Neural progenitor cell (in vitro differentiated cells): ENCODE measurements around the gene LYRM2. TPM values are rescaled to one million over a fixed set of nuclear protein-coding genes. Genes with fewer than 3 reads are reported as not detected.

Experiments used
- DNase-seq: peaks from one replicate; pipeline ENCODE4 v3.0.0-alpha.2; 2016; ENCODE audit warnings: low spot score
- H2AFZ ChIP-seq: fragments of 200-600 bp; sonication (generic); replicated peaks from 2 replicates; pipeline ENCODE4 v1.6.1; 2016; ENCODE audit warnings: antibody characterized with exemption
- H3F3A ChIP-seq: fragments of 200-600 bp; sonication (generic); 2 replicates; pipeline ENCODE4 v1.6.1; 2016; ENCODE audit warnings: antibody characterized with exemption, low read depth
- H3K27ac ChIP-seq: fragments of 200-600 bp; sonication (generic); 2 replicates; pipeline ENCODE4 v1.5.1; 2016; ENCODE audit warnings: mild to moderate bottlenecking
- H3K27me3 ChIP-seq: fragments of 200-600 bp; sonication (generic); 2 replicates; pipeline ENCODE4 v1.6.1; 2016; ENCODE audit warnings: mild to moderate bottlenecking, moderate library complexity
- H3K36me3 ChIP-seq: fragments of 200-600 bp; sonication (generic); 2 replicates; pipeline ENCODE4 v1.5.1; 2016
- H3K4me1 ChIP-seq: fragments of 200-600 bp; sonication (generic); 2 replicates; pipeline ENCODE4 v1.6.1; 2016; ENCODE audit warnings: mixed run types
- H3K4me2 ChIP-seq: fragments of 200-600 bp; sonication (generic); 2 replicates; pipeline ENCODE4 v1.6.1; 2016
- H3K4me3 ChIP-seq: fragments of 200-600 bp; sonication (generic); 2 replicates; pipeline ENCODE4 v1.5.1; 2016
- H3K79me2 ChIP-seq: fragments of 200-600 bp; sonication (generic); 2 replicates; pipeline ENCODE4 v1.6.1; 2016; ENCODE audit warnings: low read depth
- H3K9ac ChIP-seq: fragments of 200-600 bp; sonication (generic); 2 replicates; pipeline ENCODE4 v1.6.1; 2016
- H3K9me3 ChIP-seq: fragments of 200-600 bp; sonication (generic); 2 replicates; pipeline ENCODE4 v1.5.1; 2016; ENCODE audit warnings: low read depth
- H4K20me1 ChIP-seq: fragments of 200-600 bp; sonication (generic); 2 replicates; pipeline ENCODE4 v1.6.1; 2016; ENCODE audit warnings: low read depth
- H3K27ac Mint-ChIP-seq: 3 replicates; pipeline ENCODE4 v1.8.0; 2021; ENCODE audit warnings: mixed read lengths
- H3K27me3 Mint-ChIP-seq: 2 replicates; pipeline ENCODE4 v1.8.0; 2022; ENCODE audit warnings: low read depth, mild to moderate bottlenecking, inconsistent platforms, moderate library complexity, mixed read lengths; ENCODE audit not compliant: insufficient read depth
- H3K36me3 Mint-ChIP-seq: 3 replicates; pipeline ENCODE4 v1.8.0; 2021; ENCODE audit warnings: mixed read lengths
- H3K4me1 Mint-ChIP-seq: 3 replicates; pipeline ENCODE4 v1.8.0; 2021; ENCODE audit warnings: mixed read lengths
- H3K4me3 Mint-ChIP-seq: 3 replicates; pipeline ENCODE4 v1.8.0; 2021; ENCODE audit warnings: mild to moderate bottlenecking, moderate library complexity, mixed read lengths
- H3K9me3 Mint-ChIP-seq: 3 replicates; pipeline ENCODE4 v1.8.0; 2020; ENCODE audit warnings: mixed read lengths
- EZH2 ChIP-seq: fragments of 200-600 bp; sonication (generic); IDR thresholded peaks from 2 replicates; pipeline ENCODE4 v1.6.1; 2017; ENCODE audit warnings: antibody characterized with exemption, mild to moderate bottlenecking, moderate library complexity
- EZH2phosphoT487 ChIP-seq: fragments of 200-600 bp; sonication (generic); IDR thresholded peaks from 2 replicates; pipeline ENCODE4 v1.6.1; 2017; ENCODE audit warnings: antibody characterized with exemption
- total RNA-seq: library from RNA; depleted of rRNA; stranded (reverse); fragments of >200 nt; gene quantifications from 2 replicates; pipeline ENCODE4 v1.2.3, GENCODE V29; 2015; ENCODE audit warnings: low replicate concordance
- TF ChIP-seq, protein P1 (sequence below): fragments of 200-600 bp; sonication (generic); IDR thresholded peaks from 2 replicates; pipeline ENCODE4 v1.5.1; 2017; ENCODE audit warnings: antibody characterized with exemption, mild to moderate bottlenecking

LYRM2 gene
- total RNA-seq, 1 donor from 2014 or later = 37.1 TPM

DNA sequence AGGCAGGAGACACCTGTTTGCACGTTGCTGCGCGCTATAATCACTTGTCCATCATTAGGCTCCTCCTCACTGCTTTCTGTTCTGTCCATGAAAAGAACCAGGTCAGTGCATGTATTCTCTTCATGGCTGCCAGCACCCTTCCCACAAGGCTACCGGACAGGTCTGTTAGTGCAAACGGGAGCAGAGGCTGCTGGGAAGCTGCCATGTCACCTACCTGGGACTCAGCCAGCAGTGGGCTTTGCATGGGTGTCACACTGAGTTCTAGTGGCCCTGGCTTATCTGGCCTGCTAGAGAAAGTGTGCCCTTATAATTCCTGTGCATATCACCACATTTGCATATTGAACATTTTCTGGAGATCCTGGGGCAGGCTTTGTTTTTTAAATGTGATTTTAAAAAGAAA is 24.8 kb downstream of the LYRM2 start:
- H3K9ac ChIP-seq = no peak overlapping the region
- Mint-ChIP-seq H3K36me3 (peaks cover 19% of the 10 kb centered on the region), H3K9me3 (no peaks in the 10 kb centered on the region), H3K27ac (no peak overlapping the region), H3K27me3 (peaks cover 3% of the 10 kb centered on the region), H3K4me3 (no peak overlapping the region), H3K4me1 (peaks cover 13% of the 10 kb centered on the region)
- H3K79me2 ChIP-seq = no peaks in the 10 kb centered on the region
- no peaks in the 10 kb centered on the region for H3F3A ChIP-seq
- no peak for DNase-seq
- no peaks in the 10 kb centered on the region for H4K20me1 ChIP-seq
- H3K27ac ChIP-seq = no peak overlapping the region
- H3K36me3 ChIP-seq = no peaks in the 10 kb centered on the region
- no peaks in the 10 kb centered on the region for H3K9me3 ChIP-seq
- H3K4me3 ChIP-seq = no peak overlapping the region
- H3K27me3 ChIP-seq = no peaks in the 10 kb centered on the region
- H3K4me2 ChIP-seq = no peak overlapping the region
- H3K4me1 ChIP-seq = peaks cover 12% of the 10 kb centered on the region
- TF ChIP-seq EZH2 = no peak
- TF ChIP-seq, protein P1, sequence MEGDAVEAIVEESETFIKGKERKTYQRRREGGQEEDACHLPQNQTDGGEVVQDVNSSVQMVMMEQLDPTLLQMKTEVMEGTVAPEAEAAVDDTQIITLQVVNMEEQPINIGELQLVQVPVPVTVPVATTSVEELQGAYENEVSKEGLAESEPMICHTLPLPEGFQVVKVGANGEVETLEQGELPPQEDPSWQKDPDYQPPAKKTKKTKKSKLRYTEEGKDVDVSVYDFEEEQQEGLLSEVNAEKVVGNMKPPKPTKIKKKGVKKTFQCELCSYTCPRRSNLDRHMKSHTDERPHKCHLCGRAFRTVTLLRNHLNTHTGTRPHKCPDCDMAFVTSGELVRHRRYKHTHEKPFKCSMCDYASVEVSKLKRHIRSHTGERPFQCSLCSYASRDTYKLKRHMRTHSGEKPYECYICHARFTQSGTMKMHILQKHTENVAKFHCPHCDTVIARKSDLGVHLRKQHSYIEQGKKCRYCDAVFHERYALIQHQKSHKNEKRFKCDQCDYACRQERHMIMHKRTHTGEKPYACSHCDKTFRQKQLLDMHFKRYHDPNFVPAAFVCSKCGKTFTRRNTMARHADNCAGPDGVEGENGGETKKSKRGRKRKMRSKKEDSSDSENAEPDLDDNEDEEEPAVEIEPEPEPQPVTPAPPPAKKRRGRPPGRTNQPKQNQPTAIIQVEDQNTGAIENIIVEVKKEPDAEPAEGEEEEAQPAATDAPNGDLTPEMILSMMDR = no peak
- TF ChIP-seq EZH2phosphoT487 = no peak
- no peak overlapping the region for H2AFZ ChIP-seq

GRCh38 chr6:89612121-89612520 is 26.4 kb downstream of the LYRM2 start:
- peaks cover 12% of the 10 kb centered on the region for H3K4me1 ChIP-seq
- no peak overlapping the region for H3K4me2 ChIP-seq

DNA sequence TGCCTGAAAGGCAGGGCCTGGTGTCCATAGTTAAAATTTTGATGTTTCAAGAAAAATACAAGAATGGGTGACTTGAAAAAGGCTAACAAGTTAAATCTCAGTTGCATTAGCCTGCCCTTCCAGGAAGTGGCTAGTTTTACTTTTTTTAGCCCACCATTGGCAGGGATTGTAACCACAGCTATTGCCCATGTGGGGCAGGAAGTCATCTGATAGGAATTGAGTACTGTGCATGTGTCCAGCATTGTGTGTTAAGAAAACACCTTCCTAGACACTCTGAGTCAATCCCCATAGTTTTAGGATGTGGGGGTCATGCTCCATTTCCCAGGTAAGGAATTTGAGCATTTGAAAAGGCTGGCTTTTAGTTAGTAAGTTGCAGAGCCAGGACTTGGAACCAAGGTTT is 26.9 kb downstream of the LYRM2 start:
- TF ChIP-seq EZH2phosphoT487 = no peak
- TF ChIP-seq EZH2 = no peak
- TF ChIP-seq, protein P1 = no peak
- Histone ChIP-seq H4K20me1 (no peaks in the 10 kb centered on the region), H3K9me3 (no peaks in the 10 kb centered on the region), H3K4me3 (no peak overlapping the region), H3K27me3 (no peaks in the 10 kb centered on the region), H3F3A (no peaks in the 10 kb centered on the region), H3K36me3 (no peaks in the 10 kb centered on the region), H3K4me2 (no peak overlapping the region), H3K9ac (no peak overlapping the region), H3K27ac (no peak overlapping the region), H3K4me1 (peaks cover 12% of the 10 kb centered on the region), H3K79me2 (no peaks in the 10 kb centered on the region), H2AFZ (no peak overlapping the region)
- no peak for DNase-seq
- H3K9me3 Mint-ChIP-seq = no peaks in the 10 kb centered on the region
- H3K36me3 Mint-ChIP-seq = peaks cover 15% of the 10 kb centered on the region
- H3K4me3 Mint-ChIP-seq = no peak overlapping the region
- peaks cover 13% of the 10 kb centered on the region for H3K4me1 Mint-ChIP-seq
- no peaks in the 10 kb centered on the region for H3K27me3 Mint-ChIP-seq
- H3K27ac Mint-ChIP-seq = no peak overlapping the region

More at GRCh38 chr6:89612121-89612520, 26.4 kb downstream of the LYRM2 start:
- no peaks in the 10 kb centered on the region for H3K79me2 ChIP-seq
- no peaks in the 10 kb centered on the region for H3K27me3 Mint-ChIP-seq
- peaks cover 15% of the 10 kb centered on the region for H3K36me3 Mint-ChIP-seq
- H3K4me3 Mint-ChIP-seq = no peak overlapping the region
- H3F3A ChIP-seq = no peaks in the 10 kb centered on the region
- H4K20me1 ChIP-seq = no peaks in the 10 kb centered on the region
- TF ChIP-seq EZH2 = no peak
- TF ChIP-seq EZH2phosphoT487 = no peak
- TF ChIP-seq, protein P1 = peak; percentile 55
- no peak overlapping the region for H3K27ac Mint-ChIP-seq
- no peaks in the 10 kb centered on the region for H3K27me3 ChIP-seq
- DNase-seq = peak; percentile 56
- no peak overlapping the region for H3K9ac ChIP-seq
- no peak overlapping the region for H3K27ac ChIP-seq
- H3K4me3 ChIP-seq = no peak overlapping the region
- H3K4me1 Mint-ChIP-seq = peaks cover 13% of the 10 kb centered on the region
- no peak overlapping the region for H2AFZ ChIP-seq
- H3K36me3 ChIP-seq = no peaks in the 10 kb centered on the region
- no peaks in the 10 kb centered on the region for H3K9me3 Mint-ChIP-seq
- no peaks in the 10 kb centered on the region for H3K9me3 ChIP-seq
